ENCODE data around the gene KAT8. TPM values are rescaled to one million over a fixed set of nuclear protein-coding genes. Genes with fewer than 3 reads are reported as not detected.

Gene KAT8
- total RNA-seq, 4 donors from 2014 or later, result 90.0 to 121 (median 113) TPM

- H3K27ac ChIP-seq, result no peak overlapping the region
- peaks cover 6 to 7% of the 10 kb centered on the region in 2 donors for H3K36me3 ChIP-seq
- no peaks in the 10 kb centered on the region for H3K4me1 ChIP-seq
- H3K9me3 ChIP-seq, result no peaks in the 10 kb centered on the region
- DNase-seq, result no peak
- intact Hi-C loops (cut with DNase I), result no loop called here
- H3K27me3 ChIP-seq, result no peaks in the 10 kb centered on the region
- TF ChIP-seq POLR2A (IDR thresholded peaks at IDR 0.05) (no peak), CTCF (IDR thresholded peaks at IDR 0.05) (no peak)
- no peak overlapping the region for H3K4me3 ChIP-seq (replicated peaks in 1 of 3)
- 96% methylated on average over 3 of the region's 6 CpGs; no CpG with 5 or more reads in 1 of the 2 donors for WGBS, 2 donors
Observed at GRCh38 chr16:31086629-31086906, 30.9 kb upstream of the KAT8 start.

- 87 to 89% methylated on average over 3 to 7 of the region's 8 CpGs for WGBS, 2 donors
- Histone ChIP-seq H3K9me3 (no peaks in the 10 kb centered on the region), H3K36me3 (peaks cover 4 to 6% of the 10 kb centered on the region in 2 donors), H3K4me3 (replicated peaks in 1 of 3) (no peak overlapping the region), H3K27ac (no peak overlapping the region), H3K27me3 (no peaks in the 10 kb centered on the region), H3K4me1 (no peaks in the 10 kb centered on the region)
- no peak for DNase-seq
- intact Hi-C loops (cut with DNase I), result no loop called here
- no peak for TF ChIP-seq CTCF (IDR thresholded peaks at IDR 0.05)
- no peak for TF ChIP-seq POLR2A (IDR thresholded peaks at IDR 0.05)
Observed at GRCh38 chr16:31087481-31087880, 30.0 kb upstream of the KAT8 start.

- intact Hi-C loops (cut with DNase I), result no loop called here
- no peak overlapping the region for H3K4me3 ChIP-seq (replicated peaks in 1 of 3)
- no peaks in the 10 kb centered on the region for H3K4me1 ChIP-seq
- no peak overlapping the region for H3K27ac ChIP-seq
- no peak for DNase-seq
- H3K9me3 ChIP-seq, result no peaks in the 10 kb centered on the region
- 80 to 95% methylated on average over 5 of the region's 5 CpGs for WGBS, 2 donors
- H3K27me3 ChIP-seq, result no peaks in the 10 kb centered on the region
- TF ChIP-seq POLR2A (IDR thresholded peaks at IDR 0.05) (no peak), CTCF (IDR thresholded peaks at IDR 0.05) (no peak)
- peaks cover 4 to 6% of the 10 kb centered on the region in 2 donors for H3K36me3 ChIP-seq
Observed at GRCh38 chr16:31087971-31088370, 29.5 kb upstream of the KAT8 start.

GRCh38 chr16:31088459-31089183 is 28.8 kb upstream of the KAT8 start, which contains the start of gene PRSS53:
PRSS53 (minus strand) TSS chr16:31088943; CDS start chr16:31088809, 134 bp downstream.
- H3K27me3 ChIP-seq, result no peaks in the 10 kb centered on the region
- DNase-seq, result no peak
- H3K4me1 ChIP-seq, result peaks cover 4 to 6% of the 10 kb centered on the region in 2 donors
- H3K27ac ChIP-seq, result no peak within 1 kb of the TSS
- intact Hi-C loops (cut with DNase I), result no loop called here
- H3K9me3 ChIP-seq, result no peaks in the 10 kb centered on the region
- H3K4me3 ChIP-seq (replicated peaks in 1 of 3), result no peak within 1 kb of the TSS
- WGBS, 2 donors, result 83 to 88% methylated on average over 10 to 11 of the region's 15 CpGs
- H3K36me3 ChIP-seq, result peaks cover 4 to 6% of the 10 kb centered on the region in 2 donors
- TF ChIP-seq POLR2A (IDR thresholded peaks at IDR 0.05), result no peak
- TF ChIP-seq CTCF (IDR thresholded peaks at IDR 0.05), result no peak

GRCh38 chr16:31089199-31089598 is 28.3 kb upstream of the KAT8 start:
- Histone ChIP-seq H3K27ac (no peak overlapping the region), H3K4me1 (peaks cover 9% of the 10 kb centered on the region in 2 donors), H3K36me3 (peaks cover 4 to 6% of the 10 kb centered on the region in 2 donors), H3K9me3 (no peaks in the 10 kb centered on the region), H3K4me3 (replicated peaks in 1 of 3) (no peak overlapping the region), H3K27me3 (no peaks in the 10 kb centered on the region)
- intact Hi-C loops (cut with DNase I), result no loop called here
- DNase-seq, result no peak
- WGBS, 2 donors, result 92 to 97% methylated on average over 7 to 8 of the region's 8 CpGs
- TF ChIP-seq CTCF (IDR thresholded peaks at IDR 0.05) (no peak), POLR2A (IDR thresholded peaks at IDR 0.05) (no peak)
